GM19372 (cell line): ENCODE data around the gene MEN1.

Experiments
- ATAC-seq: cut with Tn5 transposase; IDR thresholded peaks from one replicate; pipeline ENCODE4 v1.9.1; 2021; ENCODE audit warnings: mild to moderate bottlenecking, low read depth, moderate library complexity; ENCODE audit not compliant: unreplicated experiment

MEN1 gene

DNA sequence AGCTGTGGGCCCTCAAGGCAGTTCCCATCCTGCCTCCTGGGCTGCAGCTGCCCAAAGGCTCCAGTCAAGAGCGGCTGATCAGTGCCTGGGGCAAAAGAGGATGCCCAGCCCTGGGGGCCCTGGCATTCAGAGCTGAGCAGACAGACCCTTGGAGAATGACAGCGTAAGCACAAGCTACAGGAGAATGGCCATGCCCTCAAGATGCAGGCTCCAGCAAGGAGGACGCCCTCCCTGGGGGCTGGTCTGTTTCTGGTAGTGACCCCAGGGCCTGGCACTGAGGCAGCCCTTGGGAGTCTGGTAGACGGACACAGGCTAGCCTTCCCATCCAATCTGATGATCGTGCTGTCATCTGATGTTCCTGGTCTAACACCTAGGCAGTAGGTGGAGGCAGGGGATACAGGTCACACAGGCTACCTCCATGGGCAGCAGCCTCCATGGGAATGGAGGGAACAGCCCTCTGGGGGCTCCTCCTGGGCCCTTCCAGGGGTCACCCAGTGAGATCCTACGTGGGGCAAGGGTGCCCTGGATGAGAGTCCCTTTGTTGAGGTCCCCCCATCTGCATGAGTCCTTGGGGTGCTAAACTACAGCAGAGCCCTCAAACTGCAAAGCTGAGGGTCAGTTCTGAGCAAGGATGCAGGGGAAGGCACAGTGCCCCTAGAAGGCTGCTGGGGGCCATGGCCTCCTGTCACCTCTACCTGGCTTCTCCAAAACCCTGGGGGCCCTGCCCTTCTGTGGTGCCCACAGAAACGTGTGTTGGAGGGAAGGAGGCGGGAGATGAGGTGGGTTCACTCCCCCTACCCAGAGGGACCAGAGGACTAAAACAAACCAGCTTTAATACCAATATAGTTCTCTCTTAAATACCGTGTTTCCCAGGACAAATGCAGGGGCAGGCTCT lies 21.8 kb downstream of the MEN1 start:
- no peak for ATAC-seq

DNA sequence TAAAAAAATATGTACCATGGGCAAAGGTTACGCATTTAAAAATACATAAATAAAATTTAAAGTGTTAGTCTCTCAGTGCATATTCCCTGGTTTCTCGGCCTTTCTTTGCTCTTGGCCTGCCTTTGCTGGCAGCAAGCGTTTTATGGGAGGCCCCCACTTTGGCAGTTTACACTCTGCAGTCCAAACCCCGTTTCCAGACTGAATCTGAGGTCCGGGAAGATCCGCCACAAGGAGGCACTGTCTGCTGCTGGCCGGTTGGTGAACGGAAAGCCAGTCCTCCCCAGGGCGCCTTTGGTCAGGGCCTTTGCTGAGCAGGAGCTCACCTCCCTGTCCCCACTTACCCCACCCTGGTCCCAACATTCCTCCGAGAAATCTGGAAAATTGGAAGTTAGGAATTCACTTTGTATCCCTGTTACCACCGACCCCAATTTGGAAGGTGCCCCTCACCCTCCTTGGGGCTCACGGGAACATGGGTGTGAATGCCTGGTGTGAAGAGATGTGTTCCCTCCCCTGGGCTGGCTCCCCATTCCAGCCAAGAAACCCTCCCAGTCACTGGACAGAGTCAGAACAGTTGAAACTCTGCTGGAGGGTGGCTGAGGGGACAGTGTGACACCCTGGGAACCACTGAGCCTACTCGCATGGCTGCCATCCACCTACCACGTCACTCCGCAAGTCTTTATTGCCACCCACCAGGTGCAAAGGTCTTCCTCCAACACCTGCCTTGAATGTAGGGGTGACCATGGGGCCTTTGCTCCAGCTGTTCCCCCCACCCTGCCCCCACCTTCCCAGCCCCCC lies 22.6 kb downstream of the MEN1 start:
- no peak for ATAC-seq

DNA sequence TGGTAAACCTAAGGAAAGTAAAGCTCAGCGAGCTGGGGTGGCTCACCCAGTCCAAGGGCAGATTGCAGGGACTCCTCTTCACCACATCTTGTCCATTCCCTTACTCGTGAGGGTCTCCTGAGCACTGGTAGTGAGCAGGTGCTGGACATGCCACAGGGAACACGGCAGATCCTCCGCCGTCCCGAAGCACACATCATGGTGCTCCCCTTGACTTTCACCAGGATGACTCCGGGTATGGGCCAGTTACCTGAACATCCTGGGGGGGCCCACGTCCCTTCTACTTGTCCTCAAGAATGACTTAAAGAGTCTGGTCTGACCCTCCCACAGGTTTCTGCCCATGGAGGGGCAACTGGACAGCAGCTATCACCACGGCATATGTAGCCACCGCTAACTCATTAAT lies 24.0 kb downstream of the MEN1 start:
- ATAC-seq: no peak

DNA sequence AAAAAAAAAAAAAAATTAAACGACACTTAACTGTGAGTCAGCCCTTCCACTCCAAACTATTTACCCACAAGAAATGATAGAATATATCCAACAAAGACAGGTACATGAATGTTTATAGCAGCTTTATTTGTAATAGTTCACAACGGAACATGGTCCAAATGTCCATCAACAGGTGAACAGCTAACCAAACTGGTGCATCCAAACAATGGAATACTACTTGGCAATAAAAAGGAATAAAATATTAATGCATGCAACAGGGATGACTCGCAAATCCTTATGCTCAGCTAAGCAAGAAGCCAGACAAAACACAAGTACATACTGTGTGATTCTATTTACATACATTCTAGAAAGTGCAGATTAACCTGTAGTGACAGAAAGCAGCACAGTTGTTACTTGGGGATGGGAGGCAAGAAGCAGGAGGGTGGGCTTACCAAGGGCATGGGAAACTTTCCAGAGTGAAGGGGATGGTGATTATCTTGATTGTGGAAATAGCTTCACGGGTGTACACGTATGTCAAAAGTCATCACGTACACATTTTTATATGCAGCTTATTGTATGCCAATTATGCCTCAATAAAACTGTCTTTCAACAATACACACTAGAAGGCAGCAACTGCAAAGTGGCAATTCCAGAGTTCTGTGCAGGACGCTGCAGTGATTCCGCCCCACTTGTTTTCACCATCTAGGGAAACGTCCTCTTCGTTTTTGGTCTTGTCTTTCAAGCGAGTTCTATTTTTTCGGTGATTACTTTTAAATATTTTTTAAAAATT lies 25.4 kb downstream of the MEN1 start:
- ATAC-seq: no peak

DNA sequence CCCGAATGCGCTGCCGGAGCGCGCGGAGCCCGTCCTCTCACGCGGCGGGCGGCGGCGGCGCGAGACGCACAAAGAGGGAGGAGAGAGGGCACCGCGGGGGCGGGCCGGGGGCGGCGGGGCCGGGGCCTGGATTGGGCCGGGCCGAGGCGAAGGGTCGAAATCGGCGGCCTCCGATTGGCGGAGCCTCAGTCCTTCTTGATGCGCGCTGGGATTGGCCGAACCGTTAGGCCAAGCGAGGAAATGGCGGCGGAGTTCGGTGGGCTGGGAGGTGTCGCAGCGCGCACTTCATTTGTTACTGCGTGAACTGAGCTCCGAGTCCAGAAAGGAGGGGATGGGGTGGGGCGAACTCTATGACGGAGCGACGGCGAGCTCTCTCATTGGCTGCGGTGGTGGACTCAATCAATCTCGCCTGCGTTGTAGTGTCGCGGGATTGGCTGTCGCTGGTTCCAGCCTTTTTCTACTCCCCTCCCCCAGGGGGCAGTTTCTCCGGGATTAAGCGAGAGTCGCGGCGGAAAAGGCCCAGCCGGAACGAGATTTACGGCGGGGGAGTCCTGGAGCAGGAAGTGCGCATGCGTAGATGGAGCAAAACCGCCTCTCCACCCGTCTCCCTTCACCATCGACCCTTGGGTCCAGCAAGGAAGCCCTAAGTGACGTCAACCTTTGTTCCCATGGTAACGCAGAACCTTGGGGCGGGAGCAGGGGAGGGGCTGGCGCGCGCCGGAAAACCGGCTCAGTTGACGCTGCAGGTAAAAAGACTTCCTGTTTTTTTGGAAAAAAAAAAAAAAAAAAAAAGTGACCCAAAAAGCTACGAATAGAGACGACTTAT lies 31.7 kb downstream of the MEN1 start, which contains the start of gene SF1:
Gene SF1 (minus strand): TSS at position 70 of the 826 bp plus-strand sequence. CDS start 150 bp downstream, outside the sequence.
- ATAC-seq: peak; percentile 79

DNA sequence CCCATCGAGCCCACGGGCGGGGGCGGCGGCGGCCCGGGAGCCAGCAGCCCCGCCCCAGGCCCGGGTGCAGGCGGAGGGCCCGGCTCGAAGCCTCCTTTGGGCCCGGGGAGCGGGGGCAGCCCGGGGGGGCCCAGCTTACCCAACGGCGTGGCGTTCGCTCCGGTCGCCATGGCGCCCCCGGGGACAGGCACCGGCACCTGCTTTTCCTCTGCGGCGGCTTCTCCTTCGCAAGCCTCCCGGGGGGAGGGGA lies 32.2 kb downstream of the MEN1 start:
- peak; percentile 7 for ATAC-seq

DNA sequence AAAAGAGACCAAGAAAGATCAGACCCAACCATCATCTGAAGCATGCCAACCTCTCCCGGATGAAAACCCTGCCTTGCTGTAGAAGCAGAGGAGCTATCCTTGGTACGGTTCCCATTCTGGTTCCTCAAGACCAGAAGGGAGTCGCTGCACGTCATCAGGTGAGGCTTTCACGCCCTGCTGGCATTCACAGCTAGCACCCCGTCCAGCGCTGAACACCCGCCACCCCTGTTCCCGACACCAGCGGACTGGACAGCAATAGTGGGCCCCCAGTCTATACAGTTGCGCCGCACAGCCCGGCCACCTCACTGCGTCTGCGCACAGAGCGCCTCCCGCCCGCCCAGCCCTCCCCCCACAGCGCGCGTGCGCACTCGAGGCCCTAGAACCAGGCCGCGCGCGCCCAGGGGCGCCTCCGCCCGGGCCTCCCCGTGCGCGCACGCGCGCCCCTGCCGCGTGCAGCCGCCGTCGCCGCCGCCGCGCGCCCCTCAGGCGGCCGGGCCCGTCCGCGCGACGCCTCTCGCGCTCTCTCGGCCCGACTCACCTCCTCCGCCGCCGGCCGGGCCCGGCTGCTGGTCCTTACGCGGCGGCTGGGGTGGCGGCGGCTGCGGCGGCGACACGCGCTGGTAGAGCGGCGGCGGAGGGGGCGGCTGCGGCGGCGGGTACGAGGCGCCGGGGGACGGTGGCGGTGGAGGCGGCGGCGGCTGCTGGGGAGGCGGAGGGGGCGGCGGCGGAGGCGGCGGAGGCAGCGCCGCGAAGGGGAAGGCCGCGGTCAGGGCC lies 32.7 kb downstream of the MEN1 start:
- ATAC-seq: no peak

DNA sequence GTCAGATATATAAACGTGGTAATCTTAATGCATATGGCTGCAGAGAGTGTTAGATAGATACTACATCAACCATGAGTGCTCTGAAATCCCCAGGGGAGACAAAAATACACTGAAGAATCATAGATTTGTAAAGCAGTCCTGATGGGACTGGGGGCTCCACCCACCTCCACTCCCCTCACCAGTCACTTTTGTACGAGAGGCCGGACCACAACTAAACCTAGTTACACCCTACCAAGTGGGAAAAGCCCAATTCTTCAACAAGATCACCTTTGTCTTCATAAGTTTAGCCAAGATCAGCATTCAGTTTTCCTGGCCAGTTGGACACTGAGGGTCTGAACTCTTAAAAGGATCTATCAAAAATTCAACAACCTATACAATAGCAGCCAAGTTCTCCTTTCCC lies 33.5 kb downstream of the MEN1 start:
- ATAC-seq: no peak

DNA sequence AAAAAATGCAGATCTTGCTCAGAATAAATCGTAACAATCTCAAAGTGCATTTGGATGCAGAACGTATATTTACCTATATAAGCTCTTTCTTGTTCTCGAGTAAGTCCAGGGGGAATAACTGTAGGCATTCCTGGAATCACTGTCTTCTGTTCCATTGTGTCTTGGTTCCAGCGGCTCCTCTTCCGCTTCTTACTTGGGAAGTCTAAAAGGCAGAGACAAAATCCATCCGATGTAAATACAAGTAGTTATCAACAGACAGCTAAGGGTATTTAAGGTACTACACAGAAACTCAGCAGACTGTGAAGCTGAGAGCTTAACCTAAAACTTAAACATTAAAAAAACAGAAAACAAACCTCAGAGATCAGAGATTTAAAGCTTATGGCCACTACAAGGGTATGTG lies 33.9 kb downstream of the MEN1 start:
- ATAC-seq: no peak

DNA sequence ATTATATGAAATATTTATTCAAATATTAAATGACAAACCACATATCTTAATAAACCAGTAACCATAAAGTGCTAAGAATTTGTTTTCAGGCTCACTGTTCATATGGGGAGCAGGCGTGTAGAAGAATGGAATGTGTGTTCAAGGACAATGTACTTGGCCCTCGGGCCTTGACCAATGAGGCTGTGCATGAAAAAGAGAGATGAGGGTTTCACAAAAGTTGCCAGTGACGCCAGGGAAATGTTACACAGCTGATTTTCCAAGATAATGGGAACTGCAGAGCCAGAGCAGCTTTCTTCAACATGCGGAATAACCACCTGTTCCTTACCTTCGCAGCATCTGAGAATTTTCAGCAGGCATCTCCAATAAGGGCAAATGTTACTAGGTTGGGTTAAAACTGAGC lies 36.2 kb downstream of the MEN1 start:
- no peak for ATAC-seq

DNA sequence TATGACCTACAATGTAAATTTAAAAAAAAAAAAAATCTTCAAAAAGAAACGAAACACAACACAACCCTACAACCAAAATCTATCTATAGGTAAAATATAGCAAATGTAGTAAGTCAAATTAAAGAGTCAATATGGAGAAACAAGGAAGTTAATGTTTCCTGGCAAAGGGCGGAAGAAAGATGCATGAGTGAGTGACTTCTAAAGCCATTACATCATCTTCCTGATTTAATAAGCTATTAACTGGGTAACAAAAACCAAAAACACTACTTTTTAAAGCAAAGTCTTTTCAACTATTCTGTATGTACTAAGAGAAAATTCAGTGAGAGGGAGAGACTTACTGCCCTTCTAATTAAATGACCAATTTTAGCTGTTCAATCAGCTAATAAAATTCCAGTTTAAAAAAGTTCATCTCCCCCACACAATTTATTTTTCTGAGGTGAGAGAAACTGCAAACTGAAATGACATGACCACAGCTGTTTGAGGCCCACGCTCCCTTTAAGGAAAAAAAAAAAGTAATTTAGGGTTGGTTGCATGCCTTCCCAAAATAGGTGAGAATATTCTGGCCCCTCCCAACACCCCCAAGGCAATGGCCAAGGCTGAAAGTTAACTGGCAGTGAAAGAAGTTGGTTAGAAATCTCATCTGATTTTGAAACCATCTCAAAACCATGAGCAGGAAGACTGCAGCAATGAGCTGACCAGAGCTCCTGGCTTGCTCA lies 37.9 kb downstream of the MEN1 start:
- ATAC-seq: no peak

DNA sequence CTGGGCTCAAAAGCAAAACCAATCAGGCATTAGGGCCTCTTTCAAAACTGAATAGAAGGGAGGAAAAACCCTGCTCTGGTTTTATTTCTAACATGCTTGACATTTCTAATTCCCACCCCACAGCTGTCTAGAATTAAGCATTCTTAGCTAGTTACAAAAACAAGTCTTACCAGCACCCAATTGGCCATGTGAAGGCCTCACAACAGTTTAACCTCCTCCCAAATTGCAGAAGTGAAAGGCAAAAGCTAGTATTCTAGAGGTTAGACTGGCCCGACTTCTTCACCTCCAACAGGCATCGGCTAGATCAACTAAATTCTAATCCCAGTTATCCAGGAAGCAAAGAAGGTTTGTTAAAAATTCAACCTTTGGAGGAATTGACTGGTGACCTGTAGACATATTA lies 38.5 kb downstream of the MEN1 start:
- ATAC-seq: no peak

DNA sequence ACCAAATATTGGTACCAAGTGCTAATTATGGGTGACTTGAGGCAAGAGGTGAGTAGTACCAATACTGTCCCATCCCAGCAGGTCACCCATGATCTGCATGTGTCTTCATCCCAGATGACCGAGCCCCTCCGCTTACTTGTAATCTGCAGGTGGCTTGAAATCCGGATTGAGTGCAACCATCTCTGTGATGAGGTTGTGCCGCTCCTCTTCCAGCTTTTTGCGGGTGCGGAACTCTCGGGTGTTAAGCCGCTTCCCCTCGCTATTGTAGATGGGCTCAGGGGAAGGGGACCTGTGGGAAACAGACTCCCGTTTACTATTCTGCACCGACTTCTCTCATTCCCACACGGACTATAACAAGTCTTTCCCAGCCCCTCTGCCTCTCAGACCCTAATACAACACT lies 40.2 kb downstream of the MEN1 start:
- ATAC-seq: no peak

DNA sequence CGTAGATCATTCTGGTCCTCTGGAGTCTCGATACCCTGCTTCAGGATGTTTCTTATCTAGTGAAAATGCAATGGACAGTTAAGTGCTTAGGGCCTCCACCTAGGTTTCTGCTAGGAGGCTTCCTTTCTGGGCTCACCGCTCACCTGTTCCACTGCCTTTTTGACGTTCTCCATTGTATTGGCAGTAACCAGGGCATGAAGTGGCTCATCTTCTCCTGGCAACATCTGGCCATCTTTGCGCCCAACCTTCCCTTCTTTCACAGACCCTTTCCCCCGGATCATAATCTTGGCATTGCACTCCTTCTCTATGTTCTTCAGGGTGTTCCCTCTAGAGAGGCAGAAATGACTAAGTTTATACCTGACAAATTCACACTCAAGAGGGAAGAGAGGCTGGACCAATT lies 41.1 kb downstream of the MEN1 start:
- no peak for ATAC-seq

DNA sequence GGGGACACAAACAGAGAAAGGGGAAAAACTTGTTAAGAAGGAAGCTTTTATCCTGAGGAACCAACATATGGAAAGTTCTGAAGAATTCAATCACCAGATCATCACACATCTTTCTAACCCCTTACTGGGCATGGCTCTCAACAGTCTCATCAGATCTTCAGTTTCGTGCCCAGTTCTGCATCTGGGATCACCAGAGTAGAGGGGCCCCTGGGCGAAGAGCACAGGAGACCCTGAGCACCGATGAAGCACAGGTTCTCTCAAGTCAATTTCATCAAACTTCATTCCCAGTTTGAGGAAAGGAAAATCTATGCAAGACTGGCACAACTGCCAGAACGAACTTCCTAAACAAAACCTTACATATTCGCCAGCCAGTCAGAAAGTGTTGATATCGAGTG lies 42.1 kb downstream of the MEN1 start:
- no peak for ATAC-seq

DNA sequence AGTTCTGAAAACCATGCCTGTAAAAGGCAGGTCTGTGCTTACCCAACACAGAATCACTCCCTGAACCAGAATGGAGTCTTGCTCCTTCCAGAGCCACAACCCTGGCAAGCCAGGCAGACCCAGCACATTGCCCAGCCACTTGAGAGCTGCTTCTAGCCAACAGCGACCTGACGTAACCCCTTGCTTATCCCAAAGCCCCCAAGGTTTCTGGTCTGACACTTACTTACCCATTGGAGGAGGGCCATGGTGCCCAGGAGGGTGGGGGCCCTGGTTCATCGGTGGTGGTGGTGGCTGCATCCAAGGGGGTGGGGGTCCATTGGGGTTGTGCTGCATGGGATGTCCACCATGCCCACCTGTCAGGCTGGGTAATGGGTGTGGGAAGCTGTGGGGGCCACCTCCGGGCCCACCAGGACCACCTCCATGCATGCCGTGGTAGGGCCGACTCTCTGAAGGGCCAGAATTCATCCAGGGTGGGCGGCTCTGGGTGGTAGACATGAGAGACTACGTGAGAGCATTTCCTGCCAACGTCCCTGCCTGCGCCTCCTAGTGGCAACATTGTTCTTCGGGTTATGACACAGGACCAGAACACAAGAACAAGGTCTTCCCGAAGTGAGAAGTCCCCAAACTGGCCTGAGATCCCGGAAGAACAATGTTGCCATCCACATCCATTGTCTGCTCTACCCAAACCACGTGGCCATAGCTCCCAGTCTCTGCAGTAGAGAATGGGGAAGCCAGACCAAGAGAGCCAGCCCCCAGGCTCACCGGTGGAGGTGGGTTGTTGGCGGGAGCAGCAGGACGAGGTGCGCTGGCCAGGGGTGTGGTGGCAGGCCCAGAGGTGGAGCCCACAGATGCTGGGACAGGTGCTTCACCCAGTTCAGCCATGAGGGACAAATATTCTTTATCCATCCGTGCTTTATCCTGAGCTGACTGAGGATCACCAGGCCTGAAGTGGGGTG lies 42.7 kb downstream of the MEN1 start:
- no peak for ATAC-seq

DNA sequence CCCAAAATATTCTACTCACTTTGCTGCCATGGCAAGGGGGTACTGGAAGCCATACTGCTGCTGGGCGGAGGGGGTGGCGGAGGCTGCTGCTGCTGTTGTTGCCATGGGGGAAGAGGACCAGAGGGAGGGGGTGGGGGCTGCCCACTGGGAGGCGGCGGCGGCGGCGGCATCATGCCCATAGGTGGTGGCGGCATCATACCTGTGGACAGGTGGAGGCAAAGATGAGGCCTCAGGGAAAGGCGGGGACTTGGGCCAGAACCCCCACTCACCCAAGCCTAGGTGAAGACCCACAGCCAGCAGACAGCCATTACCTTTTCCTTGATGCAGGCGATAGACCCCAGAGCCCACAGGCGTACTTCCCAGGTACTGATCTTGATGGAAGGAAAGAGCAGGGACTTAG lies 43.5 kb downstream of the MEN1 start:
- no peak for ATAC-seq
